ENCODE measurements around the gene PCBP1. TPM values are rescaled to one million over a fixed set of nuclear protein-coding genes. Genes with fewer than 3 reads are reported as not detected.

Gene PCBP1
- total RNA-seq, 4 donors from 2014 or later: 198 to 324 (median 244) TPM

DNA sequence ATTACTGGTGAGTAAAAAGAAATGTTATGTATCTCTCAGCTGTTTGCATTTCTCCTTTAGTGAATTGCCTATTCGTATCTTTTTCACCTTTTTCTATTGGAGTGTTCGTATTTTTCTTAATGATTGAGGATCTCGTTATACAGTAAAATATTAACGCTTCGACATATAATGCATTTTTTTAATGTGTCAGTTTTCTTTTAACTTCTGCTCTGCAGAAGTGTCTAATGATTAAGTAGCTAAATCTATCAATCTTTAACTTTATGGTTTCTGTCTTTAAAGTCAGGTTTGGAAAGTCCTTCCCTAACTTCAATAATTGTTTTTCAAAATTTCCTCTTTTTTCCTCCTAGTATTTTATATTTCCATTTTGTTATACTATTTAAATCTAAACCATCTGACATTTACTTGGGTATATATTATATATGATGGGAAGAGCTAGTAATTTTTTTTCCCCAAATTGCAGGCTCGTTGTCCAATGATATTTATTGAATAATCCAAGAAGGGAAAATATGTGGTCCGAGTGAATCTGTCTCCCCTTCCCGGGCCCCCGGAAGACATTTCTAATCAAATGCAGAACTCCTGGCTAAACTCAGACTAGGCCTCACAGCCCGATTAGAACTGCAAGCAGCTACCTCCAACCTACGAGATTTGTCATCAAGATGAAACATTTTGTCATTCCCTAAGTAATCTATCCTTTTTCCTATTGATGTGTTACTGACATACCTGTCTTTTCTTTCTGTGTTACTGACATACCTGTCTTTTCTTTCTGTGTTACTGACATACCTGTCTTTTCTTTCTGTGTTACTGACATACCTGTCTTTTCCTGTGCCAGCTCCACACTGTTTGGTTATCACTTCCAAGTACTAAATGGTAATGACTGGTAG lies 17.2 kb downstream of the PCBP1 start:
- TF ChIP-seq, protein P1, sequence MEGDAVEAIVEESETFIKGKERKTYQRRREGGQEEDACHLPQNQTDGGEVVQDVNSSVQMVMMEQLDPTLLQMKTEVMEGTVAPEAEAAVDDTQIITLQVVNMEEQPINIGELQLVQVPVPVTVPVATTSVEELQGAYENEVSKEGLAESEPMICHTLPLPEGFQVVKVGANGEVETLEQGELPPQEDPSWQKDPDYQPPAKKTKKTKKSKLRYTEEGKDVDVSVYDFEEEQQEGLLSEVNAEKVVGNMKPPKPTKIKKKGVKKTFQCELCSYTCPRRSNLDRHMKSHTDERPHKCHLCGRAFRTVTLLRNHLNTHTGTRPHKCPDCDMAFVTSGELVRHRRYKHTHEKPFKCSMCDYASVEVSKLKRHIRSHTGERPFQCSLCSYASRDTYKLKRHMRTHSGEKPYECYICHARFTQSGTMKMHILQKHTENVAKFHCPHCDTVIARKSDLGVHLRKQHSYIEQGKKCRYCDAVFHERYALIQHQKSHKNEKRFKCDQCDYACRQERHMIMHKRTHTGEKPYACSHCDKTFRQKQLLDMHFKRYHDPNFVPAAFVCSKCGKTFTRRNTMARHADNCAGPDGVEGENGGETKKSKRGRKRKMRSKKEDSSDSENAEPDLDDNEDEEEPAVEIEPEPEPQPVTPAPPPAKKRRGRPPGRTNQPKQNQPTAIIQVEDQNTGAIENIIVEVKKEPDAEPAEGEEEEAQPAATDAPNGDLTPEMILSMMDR (IDR thresholded peaks at IDR 0.05; ENCODE audit: low read depth): no peak

DNA sequence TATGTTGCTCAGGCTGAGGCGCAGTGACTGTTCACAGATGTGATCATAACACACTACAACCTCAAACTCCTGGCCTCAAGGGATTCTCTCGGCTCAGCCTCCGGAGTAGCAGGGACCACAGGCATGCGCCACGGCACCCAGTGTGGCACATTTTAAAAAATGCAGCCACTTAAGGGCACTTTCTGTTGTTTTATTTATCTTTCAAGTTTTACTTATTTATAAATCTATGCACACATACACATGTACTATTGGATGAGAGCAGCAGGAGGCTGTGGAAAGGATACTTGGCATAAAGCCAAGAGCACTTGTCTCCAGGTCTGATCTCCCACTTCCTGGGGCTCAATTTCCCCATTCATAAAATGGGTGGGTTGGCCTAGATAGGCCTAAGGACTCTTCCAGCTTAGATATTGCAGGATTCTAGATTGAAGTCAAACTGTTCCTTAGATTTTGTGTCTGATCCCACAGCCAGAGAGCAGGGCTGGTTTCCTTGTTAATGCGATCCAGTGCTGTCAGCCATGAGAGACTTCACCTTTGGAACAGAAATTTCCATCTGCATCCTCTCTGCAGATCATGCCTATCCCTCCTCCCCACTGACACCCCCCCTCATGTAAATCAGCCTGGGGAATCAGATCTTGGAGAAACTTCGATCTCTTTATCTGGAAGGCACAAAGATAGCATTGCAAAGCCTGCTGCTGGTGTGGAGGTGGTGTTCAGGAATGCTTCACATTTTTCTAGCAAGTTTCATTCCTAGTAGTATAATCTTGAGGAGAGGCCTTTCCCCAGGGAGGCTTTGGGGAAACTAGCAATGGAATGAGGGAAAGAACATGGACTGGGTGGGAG lies 24.7 kb downstream of the PCBP1 start:
- TF ChIP-seq, protein P1 (IDR thresholded peaks at IDR 0.05; ENCODE audit: low read depth): no peak

DNA sequence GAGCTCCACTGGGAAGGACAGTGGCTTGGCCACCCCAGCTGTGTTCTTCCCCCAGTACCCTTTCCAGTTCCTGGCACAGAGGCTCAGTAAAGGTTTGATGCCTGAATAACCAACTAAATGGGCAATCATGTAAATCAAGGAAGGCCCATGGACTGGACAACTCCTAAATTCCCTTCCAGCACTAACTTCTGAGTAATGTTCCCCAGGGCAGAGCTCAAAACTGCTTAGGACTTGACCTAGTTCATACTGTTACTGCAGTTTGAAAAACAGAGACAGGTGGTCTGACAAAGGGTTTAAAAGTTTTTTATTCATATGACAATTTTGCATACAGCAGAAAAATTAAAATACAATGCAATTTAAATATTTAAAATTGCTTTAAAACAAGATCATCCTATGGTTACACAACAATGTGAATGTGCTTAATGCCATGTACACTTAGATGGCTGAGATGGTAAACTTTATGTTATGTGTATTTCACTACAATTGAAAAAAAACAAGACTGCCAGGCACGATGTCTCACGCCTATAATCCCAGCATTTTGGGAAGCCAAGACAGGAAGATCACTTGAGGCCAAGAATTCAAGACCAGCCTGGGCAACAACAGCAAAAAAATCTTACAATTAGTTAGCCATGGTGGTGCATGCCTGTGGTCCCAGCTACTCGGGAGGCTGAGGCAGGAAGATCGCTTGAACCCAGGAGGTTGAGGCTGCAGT lies 26.2 kb downstream of the PCBP1 start:
- TF ChIP-seq, protein P1 (IDR thresholded peaks at IDR 0.05; ENCODE audit: low read depth): no peak

DNA sequence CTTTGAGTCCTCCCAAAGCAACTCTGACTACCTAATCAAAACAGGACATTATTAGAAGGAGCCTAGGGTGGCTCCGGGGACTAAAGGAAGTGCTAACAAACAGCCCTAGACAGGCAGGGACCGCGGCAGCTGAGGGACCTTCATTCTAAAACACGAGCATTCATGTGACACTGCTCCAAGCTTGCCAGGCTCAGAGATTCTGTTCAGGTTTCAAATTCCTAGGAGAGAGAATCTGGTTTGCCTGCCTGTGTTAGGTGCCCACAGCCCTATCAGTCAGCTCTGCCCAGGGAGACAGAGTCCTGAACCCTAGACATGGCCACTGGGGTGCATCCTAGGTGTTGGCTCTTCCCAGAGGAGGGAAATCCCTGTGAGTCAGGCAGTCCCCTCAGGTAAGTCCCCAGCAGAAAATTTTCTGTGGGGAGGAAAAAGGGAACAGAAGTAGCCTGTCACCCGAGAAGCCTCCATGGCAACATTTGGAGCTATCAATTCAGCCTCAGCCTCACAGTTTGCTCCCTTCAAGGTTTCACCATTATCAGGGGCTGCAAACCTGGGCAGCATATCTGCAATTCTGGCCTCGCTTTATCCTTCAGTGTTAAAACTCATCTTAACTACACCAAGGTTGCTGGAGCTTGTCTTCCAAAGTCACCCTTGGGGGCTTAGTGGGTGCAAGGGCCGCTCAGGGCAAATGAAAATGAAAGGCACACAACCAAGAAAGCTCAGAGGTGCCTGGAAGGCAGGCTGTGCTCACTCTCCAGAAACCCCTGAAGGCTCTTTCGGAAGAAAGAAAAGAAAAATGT lies 28.6 kb downstream of the PCBP1 start:
- TF ChIP-seq, protein P1 (IDR thresholded peaks at IDR 0.05; ENCODE audit: low read depth): no peak

DNA sequence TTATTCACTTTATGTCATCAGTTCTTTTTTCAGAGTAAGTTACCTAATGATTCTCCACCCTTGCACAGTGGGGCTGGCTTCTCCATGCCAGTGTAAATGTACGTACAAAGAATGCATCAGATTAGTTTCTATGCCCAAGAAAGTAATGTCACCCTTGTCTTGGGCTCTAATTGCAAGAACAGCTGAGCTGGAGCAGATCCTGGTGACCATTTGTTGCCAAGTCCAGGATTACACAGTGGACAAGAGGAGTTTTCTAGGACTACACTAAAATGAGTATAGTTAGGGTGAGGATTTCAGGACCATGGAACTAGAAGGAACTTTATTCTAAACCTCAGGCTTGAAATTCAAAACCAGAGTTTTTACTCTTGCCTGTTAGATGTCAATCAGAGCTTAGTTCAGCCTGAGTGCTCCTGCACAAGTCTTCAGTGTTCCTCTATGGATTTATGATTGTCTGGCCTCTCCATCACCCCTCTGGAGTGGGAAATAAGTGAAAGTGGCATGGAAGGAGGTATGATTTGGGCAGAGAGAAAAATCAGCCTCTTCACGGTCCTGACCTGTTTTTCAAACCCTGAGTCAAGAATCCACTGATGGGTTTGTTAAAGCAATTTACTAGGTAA lies 29.8 kb downstream of the PCBP1 start:
- TF ChIP-seq, protein P1 (IDR thresholded peaks at IDR 0.05; ENCODE audit: low read depth): no peak

DNA sequence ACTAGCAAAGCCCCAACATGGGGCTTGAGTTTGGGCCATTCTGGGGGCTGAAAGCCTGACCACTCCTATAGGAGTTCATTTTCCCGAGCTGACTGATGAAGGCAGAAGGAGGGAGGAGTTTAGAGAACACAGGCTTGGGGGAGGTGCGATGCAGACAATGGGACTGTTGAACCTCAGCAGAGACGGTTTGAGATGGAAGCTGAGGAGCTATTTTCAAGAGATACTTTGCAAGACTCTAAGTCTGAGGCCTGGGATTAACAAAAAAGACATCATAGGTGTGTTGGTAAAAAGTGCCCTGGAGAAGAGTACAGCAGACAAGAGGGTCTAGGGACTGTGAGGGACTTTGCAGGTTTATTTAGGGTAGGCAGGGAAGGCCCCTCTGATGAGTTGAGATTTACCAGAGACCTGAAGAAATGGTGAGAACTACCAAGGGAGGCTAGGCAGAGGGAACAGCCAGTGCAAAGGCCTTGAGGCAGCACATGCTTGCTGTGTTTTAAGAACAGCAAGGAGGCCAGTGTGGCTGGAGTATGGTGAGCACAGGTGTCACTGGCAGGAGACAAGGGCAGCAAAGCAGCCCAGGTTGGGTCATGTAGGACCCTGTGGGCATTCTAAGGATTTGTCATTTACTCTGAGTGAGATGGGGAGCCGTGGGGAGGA lies 31.6 kb downstream of the PCBP1 start:
- TF ChIP-seq, protein P1 (IDR thresholded peaks at IDR 0.05; ENCODE audit: low read depth): no peak
